ENCODE data around the gene MYOG. TPM values are rescaled to one million over a fixed set of nuclear protein-coding genes. Genes with fewer than 3 reads are reported as not detected.

MYOG gene
- total and polyA plus RNA-seq, 10 donors, result not detected

DNA sequence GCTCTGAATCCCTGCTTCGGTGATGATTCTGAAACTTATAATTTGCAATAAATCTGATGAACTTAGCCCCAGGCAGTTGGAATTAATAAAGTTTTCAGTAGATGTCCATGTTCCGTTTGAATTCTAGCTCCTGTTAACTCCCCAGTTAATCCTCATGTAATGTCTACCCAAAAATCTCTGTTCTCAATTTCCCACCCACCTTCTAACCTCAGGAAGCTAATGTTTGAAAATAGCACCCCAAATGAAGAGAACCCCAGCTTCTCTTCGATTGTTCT, 3.6 kb downstream of the MYOG start:
- Histone ChIP-seq H3K27ac (no peak overlapping the region), H3K36me3 (no peaks in the 10 kb centered on the region), H3K27me3 (replicated peaks in 1 of 7) (peaks cover 0 to 18% (median 0%) of the 10 kb centered on the region in 7 donors), H3K4me1 (peaks cover 0 to 19% (median 3%) of the 10 kb centered on the region in 6 donors), H3K4me3 (no peak overlapping the region), H3K9me3 (no peaks in the 10 kb centered on the region)
- intact Hi-C loops (cut with DNase I; ENCODE audit: low total_unique reads), result no loop called here
- TF ChIP-seq POLR2A (IDR thresholded peaks at IDR 0.05) (no peak), POLR2AphosphoS5 (IDR thresholded peaks at IDR 0.05) (no peak)
- TF ChIP-seq, protein P1, sequence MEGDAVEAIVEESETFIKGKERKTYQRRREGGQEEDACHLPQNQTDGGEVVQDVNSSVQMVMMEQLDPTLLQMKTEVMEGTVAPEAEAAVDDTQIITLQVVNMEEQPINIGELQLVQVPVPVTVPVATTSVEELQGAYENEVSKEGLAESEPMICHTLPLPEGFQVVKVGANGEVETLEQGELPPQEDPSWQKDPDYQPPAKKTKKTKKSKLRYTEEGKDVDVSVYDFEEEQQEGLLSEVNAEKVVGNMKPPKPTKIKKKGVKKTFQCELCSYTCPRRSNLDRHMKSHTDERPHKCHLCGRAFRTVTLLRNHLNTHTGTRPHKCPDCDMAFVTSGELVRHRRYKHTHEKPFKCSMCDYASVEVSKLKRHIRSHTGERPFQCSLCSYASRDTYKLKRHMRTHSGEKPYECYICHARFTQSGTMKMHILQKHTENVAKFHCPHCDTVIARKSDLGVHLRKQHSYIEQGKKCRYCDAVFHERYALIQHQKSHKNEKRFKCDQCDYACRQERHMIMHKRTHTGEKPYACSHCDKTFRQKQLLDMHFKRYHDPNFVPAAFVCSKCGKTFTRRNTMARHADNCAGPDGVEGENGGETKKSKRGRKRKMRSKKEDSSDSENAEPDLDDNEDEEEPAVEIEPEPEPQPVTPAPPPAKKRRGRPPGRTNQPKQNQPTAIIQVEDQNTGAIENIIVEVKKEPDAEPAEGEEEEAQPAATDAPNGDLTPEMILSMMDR (IDR thresholded peaks at IDR 0.05 in 8 of 11, conservative IDR thresholded peaks at IDR 0.05 in 3 of 11), result no peak
- no peak for DNase-seq
- WGBS, 5 donors, result 61 to 88% (median 80%) methylated on average over 3 of the region's 3 CpGs

DNA sequence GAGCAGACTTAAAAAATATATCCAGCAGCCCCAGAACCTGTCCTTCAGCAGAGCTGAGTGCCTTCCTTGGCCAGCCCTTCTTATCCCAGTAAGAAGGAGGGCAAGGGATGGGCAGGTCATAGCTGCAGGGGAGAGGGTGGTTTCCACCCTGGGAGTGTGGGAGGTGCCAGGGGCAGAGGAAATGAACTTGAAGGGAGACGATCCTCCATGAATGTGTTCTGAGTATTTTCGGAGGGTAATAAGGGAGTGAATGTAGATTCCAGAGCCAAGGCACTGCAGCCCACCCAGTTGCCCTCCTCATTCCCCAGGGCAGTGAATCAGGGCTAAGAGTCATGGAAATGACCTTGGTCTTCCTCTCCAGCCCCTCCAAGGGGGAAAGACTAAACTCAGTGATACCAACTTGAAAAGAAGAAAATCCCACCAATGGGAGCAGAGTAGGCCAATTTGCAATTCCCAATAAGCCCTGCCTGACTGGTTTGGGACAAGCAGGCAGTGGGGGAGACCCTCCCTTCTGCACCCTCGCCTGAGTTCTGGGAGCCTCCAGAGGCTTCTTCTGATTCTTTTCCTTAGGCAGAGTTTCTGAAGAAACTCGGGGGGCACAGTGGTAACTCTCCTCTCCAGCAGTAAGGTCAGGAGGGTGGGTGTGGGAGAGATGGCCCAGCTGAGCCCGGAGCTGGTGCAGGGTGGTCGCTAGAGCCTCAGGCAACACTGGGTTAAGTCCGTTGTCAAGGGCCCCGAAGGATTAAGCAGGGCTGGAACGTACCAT, 4.2 kb downstream of the MYOG start:
- intact Hi-C loops (cut with DNase I; ENCODE audit: low total_unique reads), result no loop called here
- H3K27ac ChIP-seq, result peak overlapping the region in 1 of 8 donors; percentile 36
- peaks cover 0 to 22% (median 4%) of the 10 kb centered on the region in 6 donors for H3K4me1 ChIP-seq
- TF ChIP-seq, protein P1 (IDR thresholded peaks at IDR 0.05 in 8 of 11, conservative IDR thresholded peaks at IDR 0.05 in 3 of 11), result no peak
- TF ChIP-seq POLR2AphosphoS5 (IDR thresholded peaks at IDR 0.05), result no peak
- TF ChIP-seq POLR2A (IDR thresholded peaks at IDR 0.05), result no peak
- no peaks in the 10 kb centered on the region for H3K36me3 ChIP-seq
- no peak for DNase-seq
- H3K4me3 ChIP-seq, result no peak overlapping the region
- WGBS, 5 donors, result 64 to 86% (median 73%) methylated on average over 8 to 9 of the region's 9 CpGs
- no peaks in the 10 kb centered on the region for H3K9me3 ChIP-seq
- peaks cover 0 to 23% (median 0%) of the 10 kb centered on the region in 7 donors for H3K27me3 ChIP-seq (replicated peaks in 1 of 7)

DNA sequence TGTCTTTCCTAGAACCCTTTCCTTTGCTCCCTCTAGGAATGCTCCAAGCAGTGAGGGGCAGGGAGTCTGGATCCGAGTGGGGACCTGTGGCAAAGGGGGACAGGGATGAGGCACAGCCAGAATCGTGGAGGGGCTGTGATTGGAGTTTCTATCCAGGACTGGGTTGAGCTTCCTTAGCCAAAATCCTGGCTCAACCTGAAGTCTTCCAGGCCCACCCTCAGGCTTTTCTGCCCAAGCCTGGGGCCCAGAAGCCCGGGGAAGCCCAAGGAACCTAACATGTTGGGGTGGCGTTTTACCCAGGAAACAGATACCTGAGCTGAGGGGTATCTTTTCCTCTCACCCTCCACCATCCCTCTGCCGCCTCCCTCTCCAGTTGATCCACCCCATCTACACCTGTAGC, 5.4 kb downstream of the MYOG start:
- intact Hi-C loops (cut with DNase I; ENCODE audit: low total_unique reads), result no loop called here
- 78 to 96% (median 85%) methylated on average over 3 to 5 of the region's 5 CpGs for WGBS, 5 donors
- Histone ChIP-seq H3K27ac (no peak overlapping the region), H3K27me3 (replicated peaks in 1 of 7) (peaks cover 0 to 35% (median 7%) of the 10 kb centered on the region in 7 donors), H3K9me3 (no peaks in the 10 kb centered on the region), H3K4me3 (no peak overlapping the region), H3K4me1 (peaks cover 8 to 34% (median 16%) of the 10 kb centered on the region in 6 donors), H3K36me3 (no peaks in the 10 kb centered on the region)
- TF ChIP-seq, protein P1 (IDR thresholded peaks at IDR 0.05 in 8 of 11, conservative IDR thresholded peaks at IDR 0.05 in 3 of 11), result no peak
- TF ChIP-seq POLR2AphosphoS5 (IDR thresholded peaks at IDR 0.05) (no peak), POLR2A (IDR thresholded peaks at IDR 0.05) (no peak)
- peak; percentile 14 for DNase-seq

DNA sequence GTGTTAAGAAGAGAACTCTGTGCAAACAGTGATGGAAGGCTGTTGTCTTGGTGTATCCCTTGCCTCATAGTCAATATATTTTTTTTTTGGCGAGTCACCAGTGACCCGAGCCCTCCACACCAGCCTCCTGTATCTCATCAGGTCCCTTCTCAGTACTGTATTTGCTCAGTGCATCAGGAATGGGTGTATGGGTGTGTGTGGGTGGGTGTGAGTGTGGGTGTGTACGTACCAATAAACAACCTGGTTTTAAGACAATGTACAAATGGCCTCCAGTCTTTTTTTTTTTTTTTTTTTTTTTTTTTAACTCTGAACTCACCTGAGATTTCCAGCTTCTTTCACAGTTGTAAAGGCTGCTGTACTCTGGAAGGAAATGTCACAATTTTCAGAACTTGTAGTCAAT, 7.3 kb downstream of the MYOG start:
- 77 to 97% (median 90%) methylated on average over 3 of the region's 3 CpGs for WGBS, 5 donors
- no peak overlapping the region for H3K27ac ChIP-seq
- intact Hi-C loops (cut with DNase I; ENCODE audit: low total_unique reads), result no loop called here
- TF ChIP-seq POLR2AphosphoS5 (IDR thresholded peaks at IDR 0.05) (no peak), POLR2A (IDR thresholded peaks at IDR 0.05) (no peak)
- TF ChIP-seq, protein P1 (IDR thresholded peaks at IDR 0.05 in 8 of 11, conservative IDR thresholded peaks at IDR 0.05 in 3 of 11), result no peak
- H3K4me1 ChIP-seq, result peaks cover 9 to 43% (median 26%) of the 10 kb centered on the region in 6 donors
- no peak overlapping the region for H3K4me3 ChIP-seq
- DNase-seq, result no peak
- peaks cover 0 to 49% (median 9%) of the 10 kb centered on the region in 7 donors for H3K27me3 ChIP-seq (replicated peaks in 1 of 7)
- H3K36me3 ChIP-seq, result no peaks in the 10 kb centered on the region
- H3K9me3 ChIP-seq, result no peaks in the 10 kb centered on the region

All from spleen (tissue), 11 donors.